Measurements from ENCODE around the gene TMEM169. TPM values are rescaled to one million over a fixed set of nuclear protein-coding genes. Genes with fewer than 3 reads are reported as not detected.

The TMEM169 gene
- total RNA-seq, 1 experiment from 2014 or later: 0.46 TPM

GRCh38 chr2:216034065-216034464, 47.7 kb upstream of the TMEM169 start:
- no peak overlapping the region for H3K4me3 ChIP-seq
- H3K9me2 ChIP-seq (ENCODE audit: insufficient read depth): no peaks in the 10 kb centered on the region
- no peaks in the 10 kb centered on the region for H3K9me3 ChIP-seq (ENCODE audit: insufficient read depth, low read depth)
- H3K79me2 ChIP-seq (ENCODE audit: low read depth): no peaks in the 10 kb centered on the region
- no peak overlapping the region for H2AFZ ChIP-seq
- no peaks in the 10 kb centered on the region for H3K4me1 ChIP-seq (replicated peaks; ENCODE audit: insufficient read depth)
- CTCF ChIA-PET: interaction anchor here (0.6 kb wide), 1 partner anchor 75 kb away, joined by 3 read pairs; no protein-coding TSS in a partner anchor
- TF ChIP-seq EZH2 (IDR thresholded peaks at IDR 0.05; ENCODE audit: low read depth) (no peak), CTCF (conservative IDR thresholded peaks at IDR 0.05) (peak; percentile 93)
- no peak overlapping the region for H3K4me2 ChIP-seq
- DNase-seq: peak; percentile 55 to 68
- no peak overlapping the region for H3K27ac ChIP-seq
- no peaks in the 10 kb centered on the region for H3K36me3 ChIP-seq (ENCODE audit: low read depth)
- no peaks in the 10 kb centered on the region for H4K20me1 ChIP-seq (ENCODE audit: insufficient read depth)
- H3K27me3 ChIP-seq (ENCODE audit: insufficient read depth, low read depth): no peaks in the 10 kb centered on the region
- POLR2A ChIA-PET (ENCODE audit: unreplicated experiment): no interaction called here
- intact Hi-C loops (cut with micrococcal nuclease; ENCODE audit: unreplicated experiment): loop anchor here (5.0 kb wide), 1 partner anchor 78 kb away; no protein-coding TSS in a partner anchor
- no TSS peak for BruUV-seq (replicated peaks)
- H3F3A ChIP-seq (ENCODE audit: insufficient read depth, low read depth): no peaks in the 10 kb centered on the region; the same call in 1 of the 2 replicates

GRCh38 chr2:216039918-216040317, 41.8 kb upstream of the TMEM169 start:
- Histone ChIP-seq H3K4me1 (replicated peaks; ENCODE audit: insufficient read depth) (no peaks in the 10 kb centered on the region), H3K4me2 (no peak overlapping the region), H4K20me1 (ENCODE audit: insufficient read depth) (no peaks in the 10 kb centered on the region), H3K27me3 (ENCODE audit: insufficient read depth, low read depth) (no peaks in the 10 kb centered on the region), H3K27ac (no peak overlapping the region), H3F3A (ENCODE audit: insufficient read depth, low read depth) (no peaks in the 10 kb centered on the region), H3K36me3 (ENCODE audit: low read depth) (no peaks in the 10 kb centered on the region), H3K4me3 (no peak overlapping the region), H3K79me2 (ENCODE audit: low read depth) (no peaks in the 10 kb centered on the region), H2AFZ (no peak overlapping the region), H3K9me3 (ENCODE audit: insufficient read depth, low read depth) (no peaks in the 10 kb centered on the region), H3K9me2 (ENCODE audit: insufficient read depth) (no peaks in the 10 kb centered on the region)
- intact Hi-C loops (cut with micrococcal nuclease; ENCODE audit: unreplicated experiment): no loop called here
- no peak for DNase-seq
- BruUV-seq (replicated peaks): no TSS peak
- CTCF ChIA-PET: no interaction called here
- POLR2A ChIA-PET (ENCODE audit: unreplicated experiment): no interaction called here
- no peak for TF ChIP-seq CTCF (conservative IDR thresholded peaks at IDR 0.05)
- no peak for TF ChIP-seq EZH2 (IDR thresholded peaks at IDR 0.05; ENCODE audit: low read depth)

- intact Hi-C loops (cut with micrococcal nuclease; ENCODE audit: unreplicated experiment): no loop called here
- no peak overlapping the region for H3K4me3 ChIP-seq
- POLR2A ChIA-PET (ENCODE audit: unreplicated experiment): no interaction called here
- CTCF ChIA-PET: no interaction called here
- no peak for DNase-seq
- no peak overlapping the region for H3K4me2 ChIP-seq
- H3K27me3 ChIP-seq (ENCODE audit: insufficient read depth, low read depth): no peaks in the 10 kb centered on the region
- H3K27ac ChIP-seq: no peak overlapping the region
- H3K36me3 ChIP-seq (ENCODE audit: low read depth): no peaks in the 10 kb centered on the region
- H3K79me2 ChIP-seq (ENCODE audit: low read depth): no peaks in the 10 kb centered on the region
- H3K9me2 ChIP-seq (ENCODE audit: insufficient read depth): no peaks in the 10 kb centered on the region
- BruUV-seq (replicated peaks): no TSS peak
- H4K20me1 ChIP-seq (ENCODE audit: insufficient read depth): no peaks in the 10 kb centered on the region
- H2AFZ ChIP-seq: no peak overlapping the region
- no peaks in the 10 kb centered on the region for H3F3A ChIP-seq (ENCODE audit: insufficient read depth, low read depth)
- no peak for TF ChIP-seq EZH2 (IDR thresholded peaks at IDR 0.05; ENCODE audit: low read depth)
- TF ChIP-seq CTCF (conservative IDR thresholded peaks at IDR 0.05): no peak
- H3K4me1 ChIP-seq (replicated peaks; ENCODE audit: insufficient read depth): no peaks in the 10 kb centered on the region
- H3K9me3 ChIP-seq (ENCODE audit: insufficient read depth, low read depth): no peaks in the 10 kb centered on the region
Measured at GRCh38 chr2:216041438-216041837, 40.3 kb upstream of the TMEM169 start.

Measured in PC-9 (cell line).